Right lobe of liver (tissue), 6 donors: ENCODE measurements around the gene RIC1. TPM values are rescaled to one million over a fixed set of nuclear protein-coding genes. Genes with fewer than 3 reads are reported as not detected.

Experiments
- ATAC-seq, 4 donors: fragments of 200-7000 bp; cut with Tn5 transposase; one replicate each; pipeline ENCODE4 v1.9.1; 2020; ENCODE audit warnings: mild to moderate bottlenecking in 4 of 4, moderate library complexity in 4 of 4
- DNase-seq, 3 donors: peaks; one replicate each; pipeline ENCODE4 v3.0.0-alpha.2; 2020
- H3K27ac ChIP-seq, 3 donors: fragments of 200-600 bp; one replicate each; pipeline ENCODE4 v1.8.0; 2022
- H3K27me3 ChIP-seq, 2 donors: fragments of 200-600 bp; one replicate each; pipeline ENCODE4 v1.8.0; 2022
- H3K36me3 ChIP-seq, 4 donors: fragments of 200-600 bp; sonication (generic) in 1 of 4; one replicate each; pipeline versions ENCODE4 v1.5.1 to v1.8.0; 2017 to 2022; ENCODE audit warnings: control low read depth in 1 of 4
- H3K4me1 ChIP-seq, 4 donors: fragments of 200-600 bp; sonication (generic) in 1 of 4; one replicate each; pipeline versions ENCODE4 v1.5.1 to v1.8.0; 2017 to 2022; ENCODE audit warnings: control low read depth in 1 of 4
- H3K4me3 ChIP-seq, 3 donors: fragments of 200-600 bp; one replicate each; pipeline ENCODE4 v1.8.0; 2022
- H3K9me3 ChIP-seq, 4 donors: fragments of 200-600 bp; sonication (generic) in 1 of 4; one replicate each; pipeline versions ENCODE4 v1.5.1 to v1.8.0; 2017 to 2022; ENCODE audit warnings: control low read depth in 1 of 4
- CTCF ChIP-seq, 4 donors: fragments of 200-600 bp in 3 of 4; fragments of 450-650 bp in 1 of 4; IDR thresholded peaks; one replicate each; pipeline versions ENCODE4 v1.5.1 to v1.8.0; 2016 to 2022; ENCODE audit warnings: antibody characterized with exemption in 4 of 4, mild to moderate bottlenecking in 2 of 4
- POLR2A ChIP-seq: fragments of 450-650 bp; IDR thresholded peaks from one replicate; pipeline ENCODE4 v1.6.1; 2017; ENCODE audit warnings: antibody characterized with exemption, mild to moderate bottlenecking
- WGBS: methylation state at CpG from one replicate; pipeline ENCODE4 v1.1.6; 2018; ENCODE audit warnings: low coverage, low lambda C conversion rate; ENCODE audit not compliant: insufficient coverage; ENCODE audit errors: missing lambda C conversion rate; 5-methylcytosine and 5-hydroxymethylcytosine counted together
- intact Hi-C, 2 donors: fragments of 100-400 bp; cut with DNase I; formaldehyde crosslinking; loops; one replicate each; pipeline versions ENCODE4 v1.11.2 to v1.14.1; 2022
- total RNA-seq, 6 experiments: library from RNA; depleted of rRNA in 2 of 6; stranded (reverse); fragments of >200 nt in 2 of 6; fragmentation: NEBNext Ultra II Directional in 3 of 6; extraction: Animal tissue kit (Norgen Biotek cat#: 25700) in 3 of 6; gene quantifications; one replicate each; pipeline versions ENCODE4 v1.1.0 to v1.2.4, GENCODE V29; 2016 to 2023
- donor health status: DM: no; HTN: yes; CAD: no.
- donor health status: DM: no; HTN: no; CAD: no.
- donor health status: DM: no; HTN: no; CAD: no.
- donor health status: DM: no; HTN: yes; CAD: no.
- donor health status: DM: no; HTN: yes; CAD: no.

The RIC1 gene
- total RNA-seq, 6 experiments from 2014 or later: 9.7 to 18.4 (median 10.5) TPM

- Histone ChIP-seq H3K36me3 (no peaks in the 10 kb centered on the region), H3K4me1 (peaks cover 0 to 3% (median 0%) of the 10 kb centered on the region in 4 donors), H3K27me3 (no peaks in the 10 kb centered on the region), H3K27ac (no peak overlapping the region), H3K9me3 (no peaks in the 10 kb centered on the region), H3K4me3 (no peak overlapping the region)
- 79% methylated on average over 2 of the region's 3 CpGs for WGBS
- no peak for ATAC-seq
- TF ChIP-seq CTCF (IDR thresholded peaks at IDR 0.05): no peak
- TF ChIP-seq POLR2A: no peak
- intact Hi-C loops: no loop called here
- no peak for DNase-seq
These were observed 13.9 kb upstream of the RIC1 start for GRCh38 chr9:5614985-5615384.

- Histone ChIP-seq H3K9me3 (no peaks in the 10 kb centered on the region), H3K27ac (no peak overlapping the region), H3K4me1 (no peaks in the 10 kb centered on the region), H3K36me3 (no peaks in the 10 kb centered on the region), H3K4me3 (no peak overlapping the region), H3K27me3 (no peaks in the 10 kb centered on the region)
- ATAC-seq (peak in 2 of 4 donors; percentile 47 to 52), DNase-seq (no peak)
- intact Hi-C loops: no loop called here
- no peak for TF ChIP-seq CTCF (IDR thresholded peaks at IDR 0.05)
- no peak for TF ChIP-seq POLR2A
These were observed 11.2 kb upstream of the RIC1 start for GRCh38 chr9:5617749-5618148.

- Histone ChIP-seq H3K36me3 (no peaks in the 10 kb centered on the region), H3K27ac (no peak overlapping the region), H3K9me3 (no peaks in the 10 kb centered on the region), H3K27me3 (no peaks in the 10 kb centered on the region), H3K4me3 (no peak overlapping the region), H3K4me1 (no peaks in the 10 kb centered on the region)
- no peak for DNase-seq
- 81% methylated on average over 2 of the region's 2 CpGs for WGBS
- TF ChIP-seq CTCF (IDR thresholded peaks at IDR 0.05) (no peak), POLR2A (no peak)
- no peak for ATAC-seq
- intact Hi-C loops: no loop called here
These were observed 8.4 kb upstream of the RIC1 start for GRCh38 chr9:5620494-5620893.

GRCh38 chr9:5621327-5621726 is 7.6 kb upstream of the RIC1 start:
- H3K4me1 ChIP-seq: no peaks in the 10 kb centered on the region
- no peak overlapping the region for H3K4me3 ChIP-seq
- ATAC-seq: peak in 3 of 4 donors; percentile 28 to 64 (median 52)
- no peaks in the 10 kb centered on the region for H3K36me3 ChIP-seq
- no peak overlapping the region for H3K27ac ChIP-seq
- no peaks in the 10 kb centered on the region for H3K27me3 ChIP-seq
- H3K9me3 ChIP-seq: no peaks in the 10 kb centered on the region
- no peak for DNase-seq
- no peak for TF ChIP-seq POLR2A
- no peak for TF ChIP-seq CTCF (IDR thresholded peaks at IDR 0.05)
- WGBS: 65% methylated on average over 2 of the region's 4 CpGs
- intact Hi-C loops: no loop called here

GRCh38 chr9:5622016-5622415 is 6.9 kb upstream of the RIC1 start:
- TF ChIP-seq CTCF (IDR thresholded peaks at IDR 0.05) (no peak), POLR2A (no peak)
- no peaks in the 10 kb centered on the region for H3K36me3 ChIP-seq
- no peaks in the 10 kb centered on the region for H3K27me3 ChIP-seq
- ATAC-seq (no peak), DNase-seq (no peak)
- H3K9me3 ChIP-seq: no peaks in the 10 kb centered on the region
- peaks cover 0 to 5% (median 0%) of the 10 kb centered on the region in 4 donors for H3K4me1 ChIP-seq
- no peak overlapping the region for H3K4me3 ChIP-seq
- WGBS: 86% methylated on average over 3 of the region's 3 CpGs
- H3K27ac ChIP-seq: no peak overlapping the region
- intact Hi-C loops: no loop called here
